Bronchial epithelial cell (primary cell): ENCODE measurements around the gene BAAT. TPM values are rescaled to one million over a fixed set of nuclear protein-coding genes. Genes with fewer than 3 reads are reported as not detected.

Experiments used
- DNase-seq: peaks from one replicate; pipeline ENCODE4 v3.0.0-alpha.2; 2010; ENCODE audit warnings: low read depth
- FAIRE-seq: peaks from 2 replicates; lab custom pipeline; 2011; peaks lifted over from hg19 to GRCh38; lab: Jason Lieb, UNC
- H3K27me3 ChIP-seq: 2 replicates; pipeline ENCODE4 v1.5.1; 2011; ENCODE audit warnings: low read length; ENCODE audit not compliant: control insufficient read depth, insufficient read depth
- H3K36me3 ChIP-seq: 2 replicates; pipeline ENCODE4 v1.5.1; 2011; ENCODE audit warnings: low read length; ENCODE audit not compliant: control insufficient read depth, insufficient read depth
- H3K4me3 ChIP-seq: 2 replicates; pipeline ENCODE4 v1.5.1; 2011; ENCODE audit warnings: mild to moderate bottlenecking, low read depth, low read length, control low read depth
- CTCF ChIP-seq: IDR thresholded peaks from 2 replicates; pipeline ENCODE4 v1.5.1; 2011; ENCODE audit warnings: mild to moderate bottlenecking, moderate library complexity, low read length, control low read depth, inconsistent platforms; ENCODE audit not compliant: insufficient read depth, severe bottlenecking
- total RNA-seq: library from RNA; depleted of rRNA; stranded (reverse); fragments of >200 nt; gene quantifications from 2 replicates; pipeline ENCODE4 v1.2.1, GENCODE V29; 2014

Gene BAAT
- total RNA-seq, 1 donor from 2014 or later, result 0.26 TPM

- Histone ChIP-seq H3K27me3 (no peaks in the 10 kb centered on the region), H3K4me3 (no peak overlapping the region), H3K36me3 (no peaks in the 10 kb centered on the region)
- no peak for TF ChIP-seq CTCF
- DNase-seq (no peak), FAIRE-seq (no peak)
These were observed 43.3 kb upstream of the BAAT start for GRCh38 chr9:101427957-101428655.

GRCh38 chr9:101427358-101427757 lies 42.6 kb upstream of the BAAT start:
- no peak for DNase-seq
- FAIRE-seq, result no peak
- Histone ChIP-seq H3K4me3 (no peak overlapping the region), H3K27me3 (no peaks in the 10 kb centered on the region), H3K36me3 (no peaks in the 10 kb centered on the region)
- TF ChIP-seq CTCF, result no peak

GRCh38 chr9:101421653-101422065 lies 36.9 kb upstream of the BAAT start:
- no peaks in the 10 kb centered on the region for H3K27me3 ChIP-seq
- H3K4me3 ChIP-seq, result no peak overlapping the region
- no peak for DNase-seq
- TF ChIP-seq CTCF, result no peak
- no peaks in the 10 kb centered on the region for H3K36me3 ChIP-seq
- FAIRE-seq, result no peak

- FAIRE-seq (no peak), DNase-seq (no peak)
- no peak for TF ChIP-seq CTCF
- no peaks in the 10 kb centered on the region for H3K27me3 ChIP-seq
- no peak overlapping the region for H3K4me3 ChIP-seq
- no peaks in the 10 kb centered on the region for H3K36me3 ChIP-seq
These were observed 35.1 kb upstream of the BAAT start for GRCh38 chr9:101419863-101420262.

- Histone ChIP-seq H3K36me3 (no peaks in the 10 kb centered on the region), H3K27me3 (no peaks in the 10 kb centered on the region), H3K4me3 (no peak overlapping the region)
- no peak for FAIRE-seq
- no peak for TF ChIP-seq CTCF
- peak; percentile 58 for DNase-seq
These were observed 34.0 kb upstream of the BAAT start for GRCh38 chr9:101418518-101419430.
